D721Med (cell line): ENCODE results near the gene NEK1.
"Not testable (repeated sequence)": the region's sequence is repeated elsewhere in the genome, so short reads cannot be mapped to it uniquely, and the experiment has no call there.

ENCODE experiments used
- DNase-seq: peaks from one replicate; pipeline ENCODE4 v3.0.0; 2011; ENCODE audit warnings: low spot score; ENCODE audit not compliant: insufficient read length
- FAIRE-seq: peaks from 2 replicates; lab custom pipeline; 2011; peaks lifted over from hg19 to GRCh38; lab: Jason Lieb, UNC
- TF ChIP-seq, protein P1 (sequence below): IDR thresholded peaks from 2 replicates; pipeline ENCODE4 v1.5.1; 2012; ENCODE audit warnings: mild to moderate bottlenecking, control low read depth; ENCODE audit not compliant: insufficient read depth; ENCODE audit errors: missing control alignments

NEK1 gene

DNA sequence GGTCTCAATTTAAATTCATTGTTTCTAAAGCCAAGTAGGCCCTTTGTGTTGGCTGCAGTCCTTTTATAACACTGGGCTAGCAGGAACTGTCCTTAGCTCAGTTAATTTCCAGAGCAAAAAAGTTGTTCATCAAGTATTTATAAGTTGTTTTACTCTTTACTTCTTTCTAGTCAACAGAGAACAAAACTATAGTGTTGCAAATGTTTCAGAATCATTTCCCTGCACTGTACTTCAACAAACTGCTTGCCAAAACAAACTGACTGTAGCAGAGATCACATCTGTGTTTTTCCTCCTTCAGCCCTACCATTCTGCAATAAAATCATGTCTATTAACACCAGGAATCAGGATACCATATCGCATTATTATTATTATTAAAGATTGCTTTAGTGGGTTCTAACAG is 173.1 kb downstream of the NEK1 start:
- FAIRE-seq (no peak), DNase-seq (no peak)
- TF ChIP-seq, protein P1, sequence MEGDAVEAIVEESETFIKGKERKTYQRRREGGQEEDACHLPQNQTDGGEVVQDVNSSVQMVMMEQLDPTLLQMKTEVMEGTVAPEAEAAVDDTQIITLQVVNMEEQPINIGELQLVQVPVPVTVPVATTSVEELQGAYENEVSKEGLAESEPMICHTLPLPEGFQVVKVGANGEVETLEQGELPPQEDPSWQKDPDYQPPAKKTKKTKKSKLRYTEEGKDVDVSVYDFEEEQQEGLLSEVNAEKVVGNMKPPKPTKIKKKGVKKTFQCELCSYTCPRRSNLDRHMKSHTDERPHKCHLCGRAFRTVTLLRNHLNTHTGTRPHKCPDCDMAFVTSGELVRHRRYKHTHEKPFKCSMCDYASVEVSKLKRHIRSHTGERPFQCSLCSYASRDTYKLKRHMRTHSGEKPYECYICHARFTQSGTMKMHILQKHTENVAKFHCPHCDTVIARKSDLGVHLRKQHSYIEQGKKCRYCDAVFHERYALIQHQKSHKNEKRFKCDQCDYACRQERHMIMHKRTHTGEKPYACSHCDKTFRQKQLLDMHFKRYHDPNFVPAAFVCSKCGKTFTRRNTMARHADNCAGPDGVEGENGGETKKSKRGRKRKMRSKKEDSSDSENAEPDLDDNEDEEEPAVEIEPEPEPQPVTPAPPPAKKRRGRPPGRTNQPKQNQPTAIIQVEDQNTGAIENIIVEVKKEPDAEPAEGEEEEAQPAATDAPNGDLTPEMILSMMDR = no peak

DNA sequence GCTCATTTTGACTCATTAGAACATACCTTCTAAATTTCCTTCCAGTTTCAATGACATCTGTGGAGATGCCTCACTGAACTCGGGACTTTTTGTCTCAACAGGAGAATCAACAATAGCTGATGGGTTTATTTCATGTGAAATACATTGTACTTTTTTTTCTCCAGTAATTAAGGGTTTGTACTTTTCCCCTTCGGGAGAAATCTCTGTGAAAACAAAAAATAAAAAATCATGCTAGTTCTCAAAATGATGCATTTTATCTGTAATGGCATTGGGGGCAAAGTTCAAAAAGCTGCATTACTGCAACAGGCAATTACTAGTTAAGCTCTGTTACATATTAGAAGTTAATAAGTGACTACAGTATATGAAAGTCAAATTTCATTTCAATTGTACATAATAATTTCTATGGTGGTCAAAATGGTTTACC is 174.3 kb downstream of the NEK1 start:
- FAIRE-seq (no peak), DNase-seq (no peak)
- TF ChIP-seq, protein P1 = no peak

DNA sequence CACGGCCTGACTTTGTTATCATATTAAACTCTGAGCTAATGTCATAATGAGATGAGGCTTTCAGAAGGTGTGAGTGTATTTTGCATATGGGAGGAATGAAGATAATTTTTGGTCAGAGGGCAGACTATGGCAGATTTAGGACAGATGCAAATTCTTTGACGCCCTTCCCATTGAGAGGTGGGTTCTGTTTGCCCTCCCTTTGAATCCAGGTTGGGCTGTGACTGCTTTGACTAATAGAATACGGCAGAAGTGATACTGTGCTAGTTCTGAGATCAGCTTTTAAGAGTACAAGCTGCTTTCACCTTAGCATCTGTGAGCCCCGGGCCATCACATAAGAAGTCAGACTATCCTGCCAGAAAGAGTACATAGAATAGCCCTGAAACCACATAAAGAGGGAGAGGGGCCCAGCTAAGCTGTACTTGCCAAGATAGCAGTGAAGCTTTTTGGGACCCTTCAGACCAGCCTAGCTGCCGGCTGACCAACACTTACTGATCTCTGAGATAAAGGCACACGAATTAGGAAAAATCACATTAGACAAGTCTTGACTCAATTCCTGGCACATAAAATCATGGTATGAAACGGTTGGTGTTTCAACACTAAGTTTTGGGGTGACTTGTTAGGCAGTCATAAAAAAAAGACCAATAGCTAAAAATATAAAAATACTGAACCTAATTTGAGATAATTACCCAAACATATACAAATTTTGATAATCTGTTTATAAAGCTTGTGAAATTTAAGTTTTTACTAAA is 174.9 kb downstream of the NEK1 start:
- FAIRE-seq (no peak), DNase-seq (no peak)
- TF ChIP-seq, protein P1 = no peak

DNA sequence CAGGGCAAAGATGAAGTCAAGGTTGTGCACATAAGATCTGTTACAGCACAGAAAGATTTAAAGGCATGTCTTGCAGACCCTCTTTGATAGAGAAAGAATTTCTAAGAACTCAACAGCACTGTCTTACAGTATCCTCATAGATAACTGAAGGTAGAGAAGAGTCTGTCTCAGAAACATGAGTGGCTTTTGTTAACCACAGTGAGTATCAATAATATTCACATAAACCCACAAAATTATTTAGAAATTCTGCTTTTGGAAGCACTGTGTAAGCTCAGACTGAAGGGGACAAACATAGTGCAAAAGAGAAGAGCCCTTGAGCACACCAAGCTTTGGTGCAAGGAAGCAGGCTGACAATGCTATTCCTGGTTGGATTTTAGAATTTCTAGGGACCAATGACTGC is 175.6 kb downstream of the NEK1 start:
- no peak for DNase-seq
- TF ChIP-seq, protein P1 = no peak
- FAIRE-seq = no peak

DNA sequence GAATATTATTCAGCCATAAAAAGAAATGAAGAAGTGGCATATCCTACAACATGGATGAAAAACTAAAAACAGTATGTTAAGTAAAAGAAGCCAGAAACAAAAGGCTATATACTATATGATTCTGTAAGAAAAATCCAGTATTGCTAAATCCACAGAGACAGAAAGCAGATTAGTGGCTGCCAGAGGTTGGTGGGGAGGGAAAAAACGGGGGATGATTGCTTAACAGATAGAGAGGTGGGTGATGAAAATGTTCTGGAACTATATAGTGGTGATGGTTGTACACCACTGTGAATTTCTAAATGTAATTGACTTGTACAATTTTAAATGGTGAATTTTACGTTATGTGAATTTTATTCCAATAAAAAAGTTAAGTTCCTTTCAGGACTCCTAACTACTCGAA is 184.0 kb downstream of the NEK1 start:
- FAIRE-seq (no peak), DNase-seq (no peak)
- TF ChIP-seq, protein P1 = no peak

DNA sequence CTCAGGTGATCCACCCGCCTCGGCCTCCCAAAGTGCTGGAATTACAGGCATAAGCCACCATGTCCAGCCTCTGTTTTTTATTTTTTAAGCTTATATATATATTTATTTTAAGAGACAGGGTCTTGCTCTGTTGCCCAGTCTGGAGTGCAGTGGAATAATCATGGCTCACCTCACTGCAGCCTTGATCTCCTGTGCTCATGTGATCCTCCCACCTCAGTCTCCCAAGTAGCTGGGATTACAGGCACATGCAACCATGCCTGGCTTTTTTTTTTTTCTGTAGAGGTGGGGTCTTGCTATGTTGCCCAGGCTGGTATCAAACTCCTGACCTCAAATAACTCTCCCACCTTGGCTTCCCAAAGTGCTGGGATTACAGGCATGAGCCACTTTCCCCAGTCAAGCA is 184.7 kb downstream of the NEK1 start:
- not testable (repeated sequence) for DNase-seq, FAIRE-seq

DNA sequence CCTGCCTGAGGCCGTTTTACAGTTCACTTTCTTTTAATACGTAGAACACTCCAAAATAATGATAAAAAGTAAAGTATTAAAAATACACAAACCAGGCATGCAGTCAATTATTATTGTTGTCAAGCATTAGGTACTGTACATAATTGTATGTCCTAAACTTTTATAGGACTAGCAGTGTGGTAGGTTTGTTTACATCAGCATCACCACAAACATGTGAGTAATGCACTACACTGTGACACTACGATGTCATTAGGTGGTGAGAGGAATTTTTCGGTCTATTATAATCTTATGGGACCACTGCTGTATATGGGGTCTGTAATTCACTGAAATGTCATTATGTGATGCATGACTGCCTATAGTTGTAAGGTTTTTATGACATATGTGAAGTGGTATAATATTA is 192.1 kb downstream of the NEK1 start:
- TF ChIP-seq, protein P1 = no peak
- FAIRE-seq (no peak), DNase-seq (no peak)
